Neuronal stem cell (in vitro differentiated cells): ENCODE results near the gene PRSS53.
A peak's percentile ranks its signal among the peaks of the same experiment; 100 is the strongest.

Experiments used
- DNase-seq: peaks from one replicate; pipeline ENCODE4 v3.0.0-alpha.2; 2013; ENCODE audit warnings: low spot score
- H2AFZ ChIP-seq: one replicate; pipeline ENCODE4 v1.6.1; 2013; ENCODE audit warnings: mild to moderate bottlenecking, low read length, inconsistent platforms
- H2AK5ac ChIP-seq: 2 replicates; pipeline ENCODE4 v1.6.1; 2013; ENCODE audit warnings: low read depth, mild to moderate bottlenecking, inconsistent platforms, low read length, moderate library complexity, mixed read lengths
- H2BK120ac ChIP-seq: 2 replicates; pipeline ENCODE4 v1.6.1; 2013; ENCODE audit warnings: low read depth, mild to moderate bottlenecking, inconsistent platforms, low read length, moderate library complexity, mixed read lengths
- H2BK12ac ChIP-seq: one replicate; pipeline ENCODE4 v1.6.1; 2013; ENCODE audit warnings: low read length, inconsistent platforms
- H2BK15ac ChIP-seq: 2 replicates; pipeline ENCODE4 v1.6.1; 2013; ENCODE audit warnings: mild to moderate bottlenecking, low read length, inconsistent platforms, mixed read lengths
- H2BK5ac ChIP-seq: one replicate; pipeline ENCODE4 v1.6.1; 2013; ENCODE audit warnings: inconsistent platforms, mild to moderate bottlenecking, low read length, moderate library complexity
- H3K14ac ChIP-seq: one replicate; pipeline ENCODE4 v1.6.1; 2013; ENCODE audit warnings: low read length, inconsistent platforms
- H3K18ac ChIP-seq: 2 replicates; pipeline ENCODE4 v1.6.1; 2013; ENCODE audit warnings: low read length, inconsistent platforms
- H3K23ac ChIP-seq: 2 replicates; pipeline ENCODE4 v1.6.1; 2013; ENCODE audit warnings: low read depth, mild to moderate bottlenecking, mixed read lengths, low read length, inconsistent platforms; ENCODE audit not compliant: poor library complexity
- H3K27ac ChIP-seq: replicated peaks from 3 replicates; pipeline ENCODE4 v1.5.1; 2013; ENCODE audit warnings: low read length, inconsistent platforms
- H3K27me3 ChIP-seq, 3 experiments: 2 replicates each; pipeline ENCODE4 v1.6.1; 2013; ENCODE audit warnings: low read length in 3 of 3, mild to moderate bottlenecking in 2 of 3, inconsistent platforms in 1 of 3, low read depth in 1 of 3, mixed read lengths in 1 of 3, moderate library complexity in 1 of 3; ENCODE audit not compliant: control insufficient read depth in 3 of 3, insufficient read depth in 3 of 3
- H3K36me3 ChIP-seq, 2 donors: replicated peaks in 1 of 2; 2 replicates each; pipeline ENCODE4 v1.6.1; 2013; ENCODE audit warnings: low read length in 2 of 2; ENCODE audit not compliant: control insufficient read depth in 2 of 2, insufficient read depth in 2 of 2
- H3K4ac ChIP-seq: 2 replicates; pipeline ENCODE4 v1.6.1; 2013; ENCODE audit warnings: inconsistent platforms, mild to moderate bottlenecking, low read length, moderate library complexity
- H3K4me1 ChIP-seq, 2 donors: 1 replicate in 1 of 2; 2 replicates in 1 of 2; pipeline ENCODE4 v1.6.1; 2013; ENCODE audit warnings: low read length in 2 of 2, low read depth in 1 of 2; ENCODE audit not compliant: control insufficient read depth in 2 of 2, insufficient read depth in 1 of 2
- H3K4me2 ChIP-seq: one replicate; pipeline ENCODE4 v1.6.1; 2013; ENCODE audit warnings: mild to moderate bottlenecking, low read length, inconsistent platforms; ENCODE audit not compliant: insufficient read depth, poor library complexity, severe bottlenecking
- H3K4me3 ChIP-seq, 2 donors: 2 replicates each; pipeline ENCODE4 v1.5.1; 2013; ENCODE audit warnings: low read length in 2 of 2, mild to moderate bottlenecking in 2 of 2, inconsistent platforms in 1 of 2, moderate library complexity in 1 of 2
- H3K79me1 ChIP-seq: one replicate; pipeline ENCODE4 v1.6.1; 2013; ENCODE audit warnings: low read depth, mild to moderate bottlenecking, inconsistent platforms, low read length, moderate library complexity
- H3K9ac ChIP-seq: one replicate; pipeline ENCODE4 v1.6.1; 2013; ENCODE audit warnings: mild to moderate bottlenecking, low read depth, low read length, inconsistent platforms; ENCODE audit not compliant: poor library complexity
- H3K9me3 ChIP-seq, 2 donors: replicated peaks in 1 of 2; 2 replicates each; pipeline versions ENCODE3 to v1.6.1; 2013; ENCODE audit warnings: low read length in 2 of 2, mild to moderate bottlenecking in 2 of 2, inconsistent platforms in 1 of 2, low read depth in 1 of 2, mixed read lengths in 1 of 2, moderate library complexity in 1 of 2; ENCODE audit not compliant: control insufficient read depth in 2 of 2, insufficient read depth in 1 of 2
- H4K8ac ChIP-seq: one replicate; pipeline ENCODE4 v1.6.1; 2013; ENCODE audit warnings: low read depth, mild to moderate bottlenecking, inconsistent platforms, low read length, moderate library complexity
- H4K91ac ChIP-seq: one replicate; pipeline ENCODE4 v1.6.1; 2013; ENCODE audit warnings: low read length, low read depth, mild to moderate bottlenecking, inconsistent platforms; ENCODE audit not compliant: poor library complexity
- WGBS, 2 donors: extraction: QIAGEN DNeasy Blood & Tissue Kit; methylation state at CpG; one replicate each; pipeline ENCODE4 v1.1.7; 2013; ENCODE audit warnings: missing lambda C conversion rate in 2 of 2, mixed read lengths in 1 of 2; ENCODE audit not compliant: insufficient read length in 2 of 2, insufficient replicate concordance in 1 of 2; ENCODE audit errors: extremely low coverage in 2 of 2; 5-methylcytosine and 5-hydroxymethylcytosine counted together

Gene PRSS53

GRCh38 chr16:31092330-31092729 lies 3.6 kb upstream of the PRSS53 start:
- H3K79me1 ChIP-seq, result peaks cover 5% of the 10 kb centered on the region
- H2BK120ac ChIP-seq, result no peak overlapping the region
- H3K23ac ChIP-seq, result no peak overlapping the region
- no CpG with 5 or more reads among the region's 5 CpGs for whole genome bisulfite sequencing, 2 donors
- no peak overlapping the region for H2BK12ac ChIP-seq
- no peak overlapping the region for H4K91ac ChIP-seq
- no peak overlapping the region for H3K4ac ChIP-seq
- no peak overlapping the region for H3K9ac ChIP-seq
- peak overlapping the region; percentile 75 for H2BK5ac ChIP-seq
- H3K36me3 ChIP-seq, result peaks cover 17 to 24% of the 10 kb centered on the region in 2 donors
- no peak overlapping the region for H2AK5ac ChIP-seq
- no peak overlapping the region for H2BK15ac ChIP-seq
- DNase-seq, result no peak
- H3K14ac ChIP-seq, result no peak overlapping the region
- no peak overlapping the region for H3K27ac ChIP-seq
- H3K4me1 ChIP-seq, result peaks cover 0 to 6% of the 10 kb centered on the region in 2 donors
- H3K9me3 ChIP-seq, result peaks cover 0 to 6% of the 10 kb centered on the region in 2 donors
- H4K8ac ChIP-seq, result no peak overlapping the region
- H3K4me2 ChIP-seq, result no peak overlapping the region
- no peaks in the 10 kb centered on the region for H3K27me3 ChIP-seq
- H3K4me3 ChIP-seq, result no peak overlapping the region
- no peak overlapping the region for H2AFZ ChIP-seq
- H3K18ac ChIP-seq, result no peak overlapping the region

- peaks cover 5% of the 10 kb centered on the region for H3K79me1 ChIP-seq
- no peaks in the 10 kb centered on the region for H3K27me3 ChIP-seq
- H3K9ac ChIP-seq, result no peak overlapping the region
- peaks cover 0 to 6% of the 10 kb centered on the region in 2 donors for H3K4me1 ChIP-seq
- H2BK120ac ChIP-seq, result no peak overlapping the region
- H3K23ac ChIP-seq, result no peak overlapping the region
- H2AFZ ChIP-seq, result no peak overlapping the region
- H3K9me3 ChIP-seq, result peaks cover 0 to 6% of the 10 kb centered on the region in 2 donors
- no CpG with 5 or more reads among the region's 2 CpGs for WGBS, 2 donors
- H3K27ac ChIP-seq, result no peak overlapping the region
- no peak overlapping the region for H2BK5ac ChIP-seq
- H3K4ac ChIP-seq, result no peak overlapping the region
- no peak overlapping the region for H3K18ac ChIP-seq
- peaks cover 17 to 24% of the 10 kb centered on the region in 2 donors for H3K36me3 ChIP-seq
- H2BK12ac ChIP-seq, result no peak overlapping the region
- H2BK15ac ChIP-seq, result no peak overlapping the region
- no peak for DNase-seq
- no peak overlapping the region for H3K4me2 ChIP-seq
- H3K4me3 ChIP-seq, result no peak overlapping the region
- no peak overlapping the region for H4K8ac ChIP-seq
- no peak overlapping the region for H2AK5ac ChIP-seq
- H3K14ac ChIP-seq, result no peak overlapping the region
- H4K91ac ChIP-seq, result no peak overlapping the region
Measured at GRCh38 chr16:31090540-31090939, 1.8 kb upstream of the PRSS53 start.

GRCh38 chr16:31089199-31089598 lies 456 bp upstream of the PRSS53 start:
- H3K9me3 ChIP-seq, result peaks cover 0 to 2% of the 10 kb centered on the region in 2 donors
- H3K18ac ChIP-seq, result no peak overlapping the region
- peak overlapping the region; percentile 53 for H3K4ac ChIP-seq
- H2BK12ac ChIP-seq, result no peak overlapping the region
- no peak overlapping the region for H3K4me2 ChIP-seq
- H4K8ac ChIP-seq, result peak overlapping the region; percentile 43
- no peak for DNase-seq
- no peak overlapping the region for H3K23ac ChIP-seq
- no peak overlapping the region for H2AFZ ChIP-seq
- H3K4me1 ChIP-seq, result peaks cover 0 to 6% of the 10 kb centered on the region in 2 donors
- H3K36me3 ChIP-seq, result peaks cover 19 to 36% of the 10 kb centered on the region in 2 donors
- peaks cover 5% of the 10 kb centered on the region for H3K79me1 ChIP-seq
- WGBS, 2 donors, result no CpG with 5 or more reads among the region's 8 CpGs
- H3K14ac ChIP-seq, result no peak overlapping the region
- no peak overlapping the region for H2BK120ac ChIP-seq
- H2AK5ac ChIP-seq, result no peak overlapping the region
- H3K27me3 ChIP-seq, result no peaks in the 10 kb centered on the region
- H3K9ac ChIP-seq, result no peak overlapping the region
- H2BK5ac ChIP-seq, result no peak overlapping the region
- no peak overlapping the region for H3K4me3 ChIP-seq
- no peak overlapping the region for H4K91ac ChIP-seq
- H3K27ac ChIP-seq, result no peak overlapping the region
- no peak overlapping the region for H2BK15ac ChIP-seq

GRCh38 chr16:31087971-31088370 lies 772 bp downstream of the PRSS53 start:
- no peak overlapping the region for H2AFZ ChIP-seq
- H3K27me3 ChIP-seq, result no peaks in the 10 kb centered on the region
- H3K4me1 ChIP-seq, result peaks cover 0 to 2% of the 10 kb centered on the region in 2 donors
- no peak overlapping the region for H2BK5ac ChIP-seq
- H3K4me3 ChIP-seq, result no peak overlapping the region
- H3K23ac ChIP-seq, result no peak overlapping the region
- no peak overlapping the region for H4K91ac ChIP-seq
- H2BK15ac ChIP-seq, result no peak overlapping the region
- WGBS, 2 donors, result no CpG with 5 or more reads among the region's 5 CpGs
- H3K36me3 ChIP-seq, result peaks cover 20 to 49% of the 10 kb centered on the region in 2 donors
- no peak overlapping the region for H3K9ac ChIP-seq
- H3K4me2 ChIP-seq, result no peak overlapping the region
- no peak overlapping the region for H2AK5ac ChIP-seq
- H3K79me1 ChIP-seq, result peaks cover 3% of the 10 kb centered on the region
- H3K27ac ChIP-seq, result no peak overlapping the region
- H3K9me3 ChIP-seq, result peaks cover 0 to 2% of the 10 kb centered on the region in 2 donors
- H3K4ac ChIP-seq, result no peak overlapping the region
- no peak overlapping the region for H2BK120ac ChIP-seq
- H3K18ac ChIP-seq, result no peak overlapping the region
- H3K14ac ChIP-seq, result no peak overlapping the region
- DNase-seq, result no peak
- no peak overlapping the region for H4K8ac ChIP-seq
- H2BK12ac ChIP-seq, result no peak overlapping the region
